GM18868 (cell line): ENCODE measurements around the gene TSPY1.
"Not testable (repeated sequence)": the region's sequence is repeated elsewhere in the genome, so short reads cannot be mapped to it uniquely, and the experiment has no call there.

ENCODE experiments used
- ATAC-seq: cut with Tn5 transposase; IDR thresholded peaks from one replicate; pipeline ENCODE4 v1.9.1; 2021; ENCODE audit warnings: mild to moderate bottlenecking, moderate library complexity; ENCODE audit not compliant: unreplicated experiment

The TSPY1 gene, protein sequence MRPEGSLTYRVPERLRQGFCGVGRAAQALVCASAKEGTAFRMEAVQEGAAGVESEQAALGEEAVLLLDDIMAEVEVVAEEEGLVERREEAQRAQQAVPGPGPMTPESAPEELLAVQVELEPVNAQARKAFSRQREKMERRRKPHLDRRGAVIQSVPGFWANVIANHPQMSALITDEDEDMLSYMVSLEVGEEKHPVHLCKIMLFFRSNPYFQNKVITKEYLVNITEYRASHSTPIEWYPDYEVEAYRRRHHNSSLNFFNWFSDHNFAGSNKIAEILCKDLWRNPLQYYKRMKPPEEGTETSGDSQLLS

GRCh38 chrY:9466655-9467054, at the start of gene TSPY1:
TSS of gene TSPY1 (plus strand) at chrY:9466955. CDS start at chrY:9467001, 46 bp downstream.
- ATAC-seq = not testable (repeated sequence)

- ATAC-seq = not testable (repeated sequence)
These were observed 20.2 kb downstream of the TSPY1 start, which contains the start of gene TSPY9 for GRCh38 chrY:9486967-9487366. TSS of gene TSPY9 (plus strand) at chrY:9487267. CDS start at chrY:9487313, 46 bp downstream.

GRCh38 chrY:9504396-9504795, 37.6 kb downstream of the TSPY1 start:
- ATAC-seq = not testable (repeated sequence)

- ATAC-seq = not testable (repeated sequence)
These were observed 49.5 kb downstream of the TSPY1 start for GRCh38 chrY:9516287-9516686.
